Large intestine (tissue), 3 donors: ENCODE results near the gene MSX1. TPM values are rescaled to one million over a fixed set of nuclear protein-coding genes. Genes with fewer than 3 reads are reported as not detected.

ENCODE experiments used
- DNase-seq, 2 donors: peaks; one replicate each; pipeline versions ENCODE4 v3.0.0 to v3.0.0-alpha.2; 2013
- H3K27ac ChIP-seq: one replicate; pipeline ENCODE4 v1.5.1; 2013; ENCODE audit warnings: low read length
- H3K27me3 ChIP-seq: 2 replicates; pipeline ENCODE4 v1.6.1; 2013; ENCODE audit warnings: low read length; ENCODE audit not compliant: control insufficient read depth, insufficient read depth
- H3K36me3 ChIP-seq: 2 replicates; pipeline ENCODE4 v1.6.1; 2013; ENCODE audit warnings: low read length; ENCODE audit not compliant: control insufficient read depth, insufficient read depth
- H3K4me1 ChIP-seq: one replicate; pipeline ENCODE4 v1.6.1; 2013; ENCODE audit warnings: low read length; ENCODE audit not compliant: control insufficient read depth, insufficient read depth
- H3K4me3 ChIP-seq: one replicate; pipeline ENCODE4 v1.5.1; 2013; ENCODE audit warnings: low read length
- H3K9me3 ChIP-seq: one replicate; pipeline ENCODE4 v1.6.1; 2013; ENCODE audit warnings: mild to moderate bottlenecking, low read depth, low read length, moderate library complexity; ENCODE audit not compliant: control insufficient read depth
- WGBS: methylation state at CpG from one replicate; pipeline ENCODE4 v1.1.5; 2013; ENCODE audit warnings: low lambda C conversion rate; ENCODE audit not compliant: insufficient coverage; 5-methylcytosine and 5-hydroxymethylcytosine counted together
- polyA plus RNA-seq: library from polyadenylated mRNA; unstranded; fragments of 120-200 nt; gene quantifications from one replicate; pipeline ENCODE4 v1.2.1, GENCODE V29; 2013

Gene MSX1
- polyA plus RNA-seq, 1 donor, result 2.8 TPM

DNA sequence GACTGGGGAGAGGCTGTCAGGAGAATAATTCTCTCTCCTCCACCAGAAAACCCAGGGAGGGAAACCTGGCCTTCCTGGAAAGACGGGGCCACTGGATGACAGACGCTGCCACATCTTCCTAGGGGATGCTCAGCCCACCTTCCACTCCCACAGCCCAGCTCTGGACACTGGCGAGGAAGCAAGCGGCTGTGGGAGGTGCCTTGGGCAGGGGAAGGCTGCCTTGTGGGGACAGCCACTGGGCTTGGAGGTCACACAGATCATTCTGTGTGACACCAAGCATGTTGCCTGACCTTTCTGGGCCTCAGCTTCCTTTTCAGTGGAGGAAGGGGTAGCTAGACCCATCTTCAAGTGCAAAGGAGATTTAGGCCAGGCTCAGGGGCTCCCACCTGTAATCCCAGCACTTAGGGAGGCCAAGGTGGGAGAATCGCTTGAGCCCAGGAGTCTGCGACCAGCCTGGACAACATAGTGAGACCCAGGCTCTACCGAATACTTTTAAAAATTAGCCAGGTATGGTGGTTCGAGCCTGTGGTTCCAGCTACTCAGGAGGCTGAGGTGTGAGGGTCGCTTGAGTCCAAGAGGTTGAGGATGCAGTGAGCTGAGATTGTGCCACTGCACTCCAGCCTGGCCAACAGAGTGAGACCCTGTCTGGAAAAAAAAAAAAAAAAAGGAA lies 9.8 kb upstream of the MSX1 start:
- H3K27me3 ChIP-seq, result peaks cover 79% of the 10 kb centered on the region

DNA sequence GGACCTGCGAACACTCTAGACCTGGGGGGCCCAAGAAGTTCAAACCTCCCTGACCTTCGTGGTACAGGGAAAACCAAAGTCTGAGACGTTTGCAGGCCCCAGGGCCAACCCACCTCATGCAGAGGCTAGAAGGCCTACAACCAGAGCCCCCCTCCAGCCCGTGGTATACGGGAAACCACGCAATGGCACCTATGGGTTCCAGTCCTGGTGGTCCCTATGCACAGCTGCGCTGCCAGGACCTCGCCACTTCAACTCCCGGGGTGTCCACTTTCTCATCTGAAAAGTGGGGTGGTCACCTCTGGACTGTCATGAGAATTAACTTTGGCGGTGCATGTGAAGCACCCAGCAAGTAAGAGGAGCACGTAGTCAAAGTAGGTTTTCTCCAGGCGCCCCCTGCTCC lies 8.4 kb upstream of the MSX1 start:
- no peak overlapping the region for H3K27ac ChIP-seq
- H3K27me3 ChIP-seq, result peaks cover 88% of the 10 kb centered on the region
- DNase-seq, result no peak
- no peak overlapping the region for H3K4me3 ChIP-seq
- no peaks in the 10 kb centered on the region for H3K36me3 ChIP-seq
- peaks cover 12% of the 10 kb centered on the region for H3K4me1 ChIP-seq
- no CpG with 5 or more reads among the region's 12 CpGs for WGBS
- peaks cover 3% of the 10 kb centered on the region for H3K9me3 ChIP-seq

More for the DNA sequence above, 9.8 kb upstream of the MSX1 start:
- Histone ChIP-seq H3K27ac (no peak overlapping the region), H3K36me3 (no peaks in the 10 kb centered on the region), H3K9me3 (peaks cover 3% of the 10 kb centered on the region), H3K4me1 (peaks cover 8% of the 10 kb centered on the region), H3K4me3 (no peak overlapping the region)
- WGBS, result no CpG with 5 or more reads among the region's 9 CpGs
- no peak for DNase-seq

DNA sequence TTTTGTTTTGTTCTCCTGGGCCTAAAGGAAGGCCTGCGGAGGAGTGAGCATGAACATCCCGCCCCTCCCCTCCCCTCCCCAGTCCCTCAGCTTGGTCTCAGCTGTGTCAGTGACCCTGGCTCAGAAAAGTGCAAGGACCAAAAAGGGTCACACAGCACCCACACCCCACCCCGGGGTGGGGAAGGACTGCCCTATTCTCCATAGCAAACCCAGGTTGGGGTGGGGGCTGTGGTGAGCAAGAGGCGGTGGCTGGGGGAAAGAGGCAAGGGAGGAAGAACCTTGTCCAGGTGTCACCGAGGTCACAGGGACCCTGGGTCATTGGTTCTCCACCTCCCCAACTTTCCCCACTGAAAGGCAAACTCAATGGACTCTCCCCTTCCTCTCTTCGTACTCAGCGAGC lies 7.6 kb upstream of the MSX1 start:
- no CpG with 5 or more reads among the region's 7 CpGs for whole genome bisulfite sequencing
- H3K4me1 ChIP-seq, result peaks cover 17% of the 10 kb centered on the region
- no peak for DNase-seq
- H3K9me3 ChIP-seq, result peaks cover 3% of the 10 kb centered on the region
- H3K4me3 ChIP-seq, result no peak overlapping the region
- no peak overlapping the region for H3K27ac ChIP-seq
- H3K36me3 ChIP-seq, result no peaks in the 10 kb centered on the region
- peaks cover 92% of the 10 kb centered on the region for H3K27me3 ChIP-seq

- peaks cover 9% of the 10 kb centered on the region for H3K9me3 ChIP-seq
- H3K4me3 ChIP-seq, result peak overlapping the region; percentile 11
- peaks cover 21% of the 10 kb centered on the region for H3K4me1 ChIP-seq
- peaks cover 97% of the 10 kb centered on the region for H3K27me3 ChIP-seq
- H3K36me3 ChIP-seq, result no peaks in the 10 kb centered on the region
- 3% methylated on average over 5 of the region's 42 CpGs for WGBS
- DNase-seq, result peak in 1 of 2 donors; percentile 66
- no peak overlapping the region for H3K27ac ChIP-seq
Observed at GRCh38 chr4:4852591-4853362, 6.7 kb upstream of the MSX1 start.

GRCh38 chr4:4853371-4853823 lies 6.1 kb upstream of the MSX1 start:
- H3K27me3 ChIP-seq, result peaks cover 99% of the 10 kb centered on the region
- peaks cover 14% of the 10 kb centered on the region for H3K9me3 ChIP-seq
- H3K36me3 ChIP-seq, result no peaks in the 10 kb centered on the region
- peak overlapping the region; percentile 11 for H3K4me3 ChIP-seq
- no CpG with 5 or more reads among the region's 26 CpGs for WGBS
- no peak overlapping the region for H3K27ac ChIP-seq
- no peak for DNase-seq
- peaks cover 21% of the 10 kb centered on the region for H3K4me1 ChIP-seq

DNA sequence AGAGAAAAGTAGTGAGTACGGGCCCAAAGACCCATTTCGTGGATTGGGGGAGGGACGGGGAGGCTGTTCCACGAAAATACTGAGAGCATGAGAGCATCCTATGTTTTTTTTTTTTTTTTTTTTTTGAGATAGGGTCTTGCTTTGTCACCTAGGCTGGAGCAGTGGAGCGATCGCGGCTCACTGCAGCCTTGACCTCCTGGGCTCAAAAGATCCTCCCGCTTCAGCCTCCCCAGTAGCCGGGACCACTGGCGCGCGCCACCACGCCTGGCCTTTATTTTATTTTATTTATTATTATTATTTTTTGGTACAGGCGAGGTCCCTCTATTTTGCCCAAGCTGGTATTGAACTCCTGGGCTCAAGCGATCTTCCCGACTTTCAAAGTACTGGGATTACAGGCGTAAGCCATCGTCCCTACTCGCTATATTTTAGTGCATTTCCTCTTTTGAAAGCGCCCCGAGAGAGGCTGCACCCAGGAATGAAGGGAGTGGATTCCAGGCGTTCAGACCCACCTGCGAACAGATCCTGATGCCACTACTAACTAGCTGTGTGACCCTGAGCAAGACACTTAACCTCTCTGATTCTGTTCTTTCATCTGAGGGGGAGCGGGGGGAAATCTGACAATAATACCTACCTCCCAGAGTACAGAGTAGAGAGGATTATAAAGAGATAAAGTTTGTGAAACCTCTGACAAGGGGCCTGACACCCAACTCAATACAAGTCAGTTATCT lies 5.4 kb upstream of the MSX1 start:
- 14% methylated on average over 2 of the region's 24 CpGs for WGBS
- Histone ChIP-seq H3K36me3 (no peaks in the 10 kb centered on the region), H3K27me3 (peaks cover 100% of the 10 kb centered on the region), H3K27ac (no peak overlapping the region), H3K4me1 (peaks cover 21% of the 10 kb centered on the region), H3K4me3 (no peak overlapping the region), H3K9me3 (peaks cover 14% of the 10 kb centered on the region)
- DNase-seq, result no peak

DNA sequence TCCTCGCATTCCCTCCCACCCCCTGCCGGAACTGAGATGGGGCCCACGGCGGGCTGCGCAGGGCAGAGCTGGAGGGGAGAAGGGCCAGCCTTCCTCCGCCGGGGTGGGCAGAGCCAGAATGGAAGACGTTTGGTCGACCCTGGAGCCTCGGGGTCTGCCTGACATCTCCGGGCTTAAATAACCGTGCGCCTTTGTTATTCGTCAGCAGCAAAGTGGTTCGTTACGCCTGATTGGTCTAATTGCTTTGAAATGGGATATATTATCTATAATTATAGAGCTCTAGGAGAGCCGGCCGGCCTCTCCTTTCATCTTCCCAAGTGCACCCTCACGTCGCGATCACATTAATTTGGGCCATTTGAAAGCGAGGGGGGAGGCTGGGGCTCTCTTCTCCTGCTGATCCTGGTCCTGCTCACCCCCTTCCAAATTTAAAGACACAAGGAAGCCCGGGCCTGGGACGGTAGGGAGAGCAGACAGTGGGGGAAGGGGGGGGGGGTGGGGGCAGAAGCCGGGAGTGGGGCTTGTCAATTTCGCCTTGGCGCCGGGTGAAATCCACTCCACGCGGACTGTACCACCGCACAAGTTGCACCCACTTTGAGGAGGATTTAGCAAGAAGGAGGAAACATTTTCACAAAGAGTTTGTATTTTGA lies 4.7 kb upstream of the MSX1 start:
- Histone ChIP-seq H3K4me3 (no peak overlapping the region), H3K4me1 (peaks cover 21% of the 10 kb centered on the region), H3K9me3 (peaks cover 14% of the 10 kb centered on the region), H3K27me3 (peaks cover 98% of the 10 kb centered on the region), H3K36me3 (no peaks in the 10 kb centered on the region), H3K27ac (no peak overlapping the region)
- WGBS, result no CpG with 5 or more reads among the region's 31 CpGs
- no peak for DNase-seq

DNA sequence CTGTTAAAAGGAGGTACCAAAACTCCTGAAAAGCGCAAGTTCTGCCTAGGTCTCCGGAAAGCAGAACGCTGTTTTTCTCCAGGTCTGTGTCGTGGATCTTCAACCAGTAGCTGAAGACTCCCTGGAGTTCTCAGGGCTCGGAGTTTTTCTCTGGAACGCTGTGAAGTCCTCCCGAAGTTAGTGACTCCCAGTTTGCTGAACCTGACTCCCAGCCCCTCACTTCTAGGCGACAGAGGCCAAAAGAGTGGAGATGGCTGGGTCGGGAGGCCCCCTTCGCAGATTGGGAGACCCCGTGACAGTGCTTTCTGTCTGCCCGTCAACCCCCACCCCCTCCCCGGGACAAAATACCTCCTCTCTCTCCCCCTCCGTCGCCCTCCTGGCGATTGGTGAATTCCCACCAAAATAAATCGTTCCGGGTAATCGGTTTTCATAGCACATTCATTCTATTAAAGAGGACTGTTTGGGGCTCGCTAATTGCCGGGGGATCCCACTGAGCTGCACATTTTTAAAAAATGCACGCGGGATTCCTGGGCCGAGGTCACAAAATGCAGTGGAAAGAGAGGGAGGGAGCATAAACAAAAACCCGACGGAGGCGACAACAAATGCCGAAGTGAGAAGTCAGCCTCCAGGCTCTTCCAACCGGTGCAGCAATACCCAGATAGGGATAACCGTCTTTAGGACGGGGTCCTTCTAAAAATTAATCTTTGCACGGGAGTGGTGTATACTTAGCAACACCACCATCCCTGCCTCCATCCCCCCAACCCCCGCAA lies 4.0 kb upstream of the MSX1 start:
- no peak for DNase-seq
- no peak overlapping the region for H3K27ac ChIP-seq

GRCh38 chr4:4856071-4857000 lies 3.1 kb upstream of the MSX1 start:
- no CpG with 5 or more reads among the region's 61 CpGs for WGBS
- Histone ChIP-seq H3K27me3 (peaks cover 98% of the 10 kb centered on the region), H3K36me3 (no peaks in the 10 kb centered on the region), H3K9me3 (peaks cover 14% of the 10 kb centered on the region), H3K4me1 (peaks cover 33% of the 10 kb centered on the region), H3K4me3 (peak overlapping the region; percentile 1), H3K27ac (no peak overlapping the region)
- peak in 1 of 2 donors; percentile 55 for DNase-seq

More for the DNA sequence above, 4.0 kb upstream of the MSX1 start:
- peaks cover 14% of the 10 kb centered on the region for H3K9me3 ChIP-seq
- peaks cover 25% of the 10 kb centered on the region for H3K4me1 ChIP-seq
- H3K27me3 ChIP-seq, result peaks cover 98% of the 10 kb centered on the region
- no peaks in the 10 kb centered on the region for H3K36me3 ChIP-seq
- H3K4me3 ChIP-seq, result no peak overlapping the region
- no CpG with 5 or more reads among the region's 33 CpGs for WGBS
